Right renal pelvis (tissue), 4 donors: ENCODE measurements around the gene PAQR8. TPM values are rescaled to one million over a fixed set of nuclear protein-coding genes. Genes with fewer than 3 reads are reported as not detected.

ENCODE experiments used
- DNase-seq, 4 donors: peaks; one replicate each; pipeline ENCODE4 v3.0.0-alpha.2; 2013; ENCODE audit warnings: low read depth in 4 of 4, low spot score in 3 of 4, missing footprints in 1 of 4
- polyA plus RNA-seq, 4 donors: library from polyadenylated mRNA; unstranded; fragments of 120-200 nt; gene quantifications; one replicate each; pipeline ENCODE4 v1.2.1, GENCODE V29; 2013; ENCODE audit not compliant: insufficient read length in 4 of 4

Gene PAQR8
- polyA plus RNA-seq, 4 donors, result 22.9 to 37.1 (median 31.8) TPM

GRCh38 chr6:52454556-52454955 is 92.6 kb downstream of the PAQR8 start:
- no peak for DNase-seq

DNA sequence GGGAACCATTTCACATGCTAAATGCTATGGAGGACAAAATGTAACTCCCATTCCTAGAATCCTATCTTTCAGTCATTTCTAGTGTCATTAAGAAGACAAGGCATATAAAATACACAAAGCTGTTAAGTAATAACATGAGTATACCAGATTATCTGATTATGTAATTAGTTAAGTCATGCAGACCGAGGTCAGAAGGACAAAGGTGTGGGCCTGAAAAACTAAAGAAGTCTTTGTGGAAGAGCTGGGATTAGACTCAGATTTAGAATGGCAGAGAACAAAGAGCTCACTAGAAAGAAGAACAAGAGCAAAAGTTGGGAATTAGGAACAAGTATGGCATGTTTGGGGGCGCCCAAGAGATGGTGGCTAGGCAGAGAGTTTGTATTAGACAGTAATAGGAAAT is 95.1 kb downstream of the PAQR8 start:
- no peak for DNase-seq

Other genes starting within 250 kb of the PAQR8 start
- not detected for gene IL17A, start 175.8 kb upstream of the PAQR8 start, polyA plus RNA-seq
- under 1 TPM in 3 of 4 donors, not detected in 1; 0.25 to 0.37 (median 0.36) TPM for gene IL17F, start 117.7 kb upstream of the PAQR8 start, polyA plus RNA-seq
- 100 to 1,000 TPM; 119 to 137 (median 127) TPM for gene MCM3, start 77.4 kb upstream of the PAQR8 start, polyA plus RNA-seq
- gene EFHC1, start 58.2 kb downstream of the PAQR8 start, polyA plus RNA-seq, result 10 to 100 TPM; 48.8 to 59.9 (median 52.0) TPM
- gene TRAM2, start 214.9 kb downstream of the PAQR8 start, polyA plus RNA-seq, result 10 to 100 TPM; 45.8 to 52.9 (median 48.1) TPM